ENCODE data around the gene TMPRSS4. TPM values are rescaled to one million over a fixed set of nuclear protein-coding genes. Genes with fewer than 3 reads are reported as not detected.

Gene TMPRSS4
- total RNA-seq, 1 experiment from 2014 or later: not detected

DNA sequence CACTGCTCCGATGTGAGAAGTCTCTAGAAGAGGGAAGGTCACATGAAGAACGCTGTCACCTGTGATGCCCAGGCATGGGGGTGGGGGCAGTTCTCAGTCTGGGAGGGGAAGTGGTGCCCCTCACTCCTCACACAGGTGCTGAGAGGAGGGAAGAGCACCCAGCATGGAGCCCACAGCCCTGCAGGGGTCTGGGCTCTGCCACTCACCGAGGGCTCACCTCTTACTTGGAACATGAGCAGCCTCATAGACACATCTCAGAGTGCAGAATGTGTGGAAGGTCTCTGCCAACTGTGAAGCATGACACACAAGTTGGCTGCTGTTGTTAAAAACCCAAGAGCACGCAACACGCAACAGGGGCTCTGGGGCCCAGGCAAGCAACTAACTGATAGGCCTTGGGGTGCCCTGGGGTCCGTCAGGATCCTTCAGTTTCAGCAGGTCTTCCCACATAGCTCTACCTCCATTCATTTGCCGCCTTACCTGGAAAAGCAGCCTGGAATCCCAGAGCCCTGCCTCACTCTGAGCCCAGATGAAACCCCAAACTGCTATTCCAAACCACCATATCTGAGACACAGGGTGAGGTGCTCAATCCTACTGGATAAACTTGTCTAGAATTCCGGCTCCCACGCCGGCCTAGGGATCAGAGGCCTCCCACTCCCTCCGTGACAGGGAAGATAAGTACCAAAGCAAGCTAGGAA, 17.5 kb upstream of the TMPRSS4 start:
- TF ChIP-seq, protein P1, sequence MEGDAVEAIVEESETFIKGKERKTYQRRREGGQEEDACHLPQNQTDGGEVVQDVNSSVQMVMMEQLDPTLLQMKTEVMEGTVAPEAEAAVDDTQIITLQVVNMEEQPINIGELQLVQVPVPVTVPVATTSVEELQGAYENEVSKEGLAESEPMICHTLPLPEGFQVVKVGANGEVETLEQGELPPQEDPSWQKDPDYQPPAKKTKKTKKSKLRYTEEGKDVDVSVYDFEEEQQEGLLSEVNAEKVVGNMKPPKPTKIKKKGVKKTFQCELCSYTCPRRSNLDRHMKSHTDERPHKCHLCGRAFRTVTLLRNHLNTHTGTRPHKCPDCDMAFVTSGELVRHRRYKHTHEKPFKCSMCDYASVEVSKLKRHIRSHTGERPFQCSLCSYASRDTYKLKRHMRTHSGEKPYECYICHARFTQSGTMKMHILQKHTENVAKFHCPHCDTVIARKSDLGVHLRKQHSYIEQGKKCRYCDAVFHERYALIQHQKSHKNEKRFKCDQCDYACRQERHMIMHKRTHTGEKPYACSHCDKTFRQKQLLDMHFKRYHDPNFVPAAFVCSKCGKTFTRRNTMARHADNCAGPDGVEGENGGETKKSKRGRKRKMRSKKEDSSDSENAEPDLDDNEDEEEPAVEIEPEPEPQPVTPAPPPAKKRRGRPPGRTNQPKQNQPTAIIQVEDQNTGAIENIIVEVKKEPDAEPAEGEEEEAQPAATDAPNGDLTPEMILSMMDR (conservative IDR thresholded peaks at IDR 0.05): no peak
- Histone ChIP-seq H3K4me2 (ENCODE audit: insufficient read depth, insufficient read length, low read length) (no peak overlapping the region), H3K79me2 (ENCODE audit: insufficient read depth, low read length) (no peaks in the 10 kb centered on the region), H3K23ac (ENCODE audit: insufficient read length, low read depth, low read length) (no peak overlapping the region), H3K79me1 (ENCODE audit: insufficient read depth, low read depth, low read length, poor library complexity, severe bottlenecking) (no peaks in the 10 kb centered on the region), H2BK120ac (ENCODE audit: low read depth, low read length, poor library complexity, severe bottlenecking) (no peak overlapping the region), H4K8ac (replicated peaks; ENCODE audit: insufficient read length, low read depth, low read length) (no peak overlapping the region), H3K27me3 (ENCODE audit: insufficient read depth, low read length) (no peaks in the 10 kb centered on the region), H3K9me3 (ENCODE audit: control insufficient read depth, low read depth, low read length) (no peaks in the 10 kb centered on the region), H2AK5ac (ENCODE audit: insufficient read length, low read length) (no peak overlapping the region), H3K18ac (ENCODE audit: insufficient read length, low read depth, low read length) (no peak overlapping the region), H3K14ac (ENCODE audit: insufficient read depth, low read length) (no peak overlapping the region), H3K56ac (ENCODE audit: insufficient read length, low read depth, low read length) (no peak overlapping the region), H4K5ac (ENCODE audit: insufficient read length, low read depth, low read length) (no peak overlapping the region), H3K9ac (ENCODE audit: extremely low read depth, insufficient read length, low read length) (no peak overlapping the region), H3K4ac (ENCODE audit: low read depth, low read length) (no peak overlapping the region), H2BK20ac (ENCODE audit: low read depth, low read length, poor library complexity, severe bottlenecking) (no peak overlapping the region), H3T11ph (ENCODE audit: low read length) (no peak overlapping the region), H3K27ac (ENCODE audit: insufficient read length, low read depth, low read length) (no peak overlapping the region), H2AFZ (ENCODE audit: low read length) (no peak overlapping the region), H4K91ac (ENCODE audit: insufficient read length, low read depth, low read length) (no peak overlapping the region), H2BK5ac (ENCODE audit: insufficient read length, low read length) (no peak overlapping the region), H2BK12ac (ENCODE audit: insufficient read length, low read depth, low read length) (no peak overlapping the region), H3K4me1 (ENCODE audit: insufficient read depth, low read length) (no peaks in the 10 kb centered on the region), H3K23me2 (ENCODE audit: insufficient read length, low read depth, low read length, poor library complexity, severe bottlenecking) (no peaks in the 10 kb centered on the region), H2BK15ac (ENCODE audit: low read depth, low read length) (no peak overlapping the region), H4K20me1 (ENCODE audit: control insufficient read depth, insufficient read depth, insufficient read length) (no peaks in the 10 kb centered on the region)
- Mint-ChIP-seq H3K27me3 (ENCODE audit: low read depth) (peaks cover 14% of the 10 kb centered on the region), H3K9me3 (no peaks in the 10 kb centered on the region), H3K36me3 (ENCODE audit: insufficient read depth in 1 of 3, low read depth in 3 of 3) (no peaks in the 10 kb centered on the region), H3K27ac (no peak overlapping the region; a peak in 1 of 7 replicates), H3K4me1 (peaks cover 4 to 15% of the 10 kb centered on the region in 2 experiments), H3K4me3 (no peak overlapping the region)
- DNase-seq: no peak
- no CpG with 5 or more reads among the region's 11 CpGs for WGBS (ENCODE audit: extremely low coverage, insufficient read length, low lambda C conversion rate)
